Gastroesophageal sphincter (tissue), 3 donors: Measurements from ENCODE around the gene LONP2.

Experiments
- EP300 ChIP-seq: sonication (generic); formaldehyde crosslinking; IDR thresholded peaks from one replicate; pipeline ENCODE4 v1.6.1; 2017; ENCODE audit warnings: antibody characterized with exemption, mild to moderate bottlenecking
- TF ChIP-seq, protein P1 (sequence below), 4 experiments: fragments of 200-600 bp in 2 of 4; fragments of 450-650 bp in 2 of 4; sonication (generic) in 1 of 4; IDR thresholded peaks; one replicate each; pipeline ENCODE4 v1.5.1; 2017 to 2019; ENCODE audit warnings: antibody characterized with exemption in 4 of 4, mild to moderate bottlenecking in 2 of 4, moderate library complexity in 2 of 4

DNA sequence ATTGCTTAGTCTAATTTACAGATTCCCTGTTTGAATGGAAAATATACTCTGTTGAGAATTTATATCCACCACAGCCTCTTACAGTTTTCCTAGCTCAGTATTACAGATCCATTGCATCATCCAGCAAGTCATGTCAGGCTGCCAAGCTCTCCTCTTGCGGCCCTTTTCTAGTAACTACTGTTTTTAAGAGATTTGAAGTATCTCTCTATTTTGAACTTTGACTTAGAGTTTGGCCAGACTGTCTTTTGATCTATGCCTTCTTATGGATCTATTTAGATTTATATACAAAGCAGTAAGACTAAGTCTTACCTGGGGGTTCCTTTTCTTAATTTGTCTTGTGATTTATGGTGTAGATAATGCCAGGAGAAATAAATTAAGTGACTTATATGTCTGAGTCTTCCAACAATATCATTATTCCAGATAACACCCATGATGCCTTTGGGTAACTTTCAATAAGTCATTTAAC lies 56.3 kb downstream of the LONP2 start:
- TF ChIP-seq, protein P1, sequence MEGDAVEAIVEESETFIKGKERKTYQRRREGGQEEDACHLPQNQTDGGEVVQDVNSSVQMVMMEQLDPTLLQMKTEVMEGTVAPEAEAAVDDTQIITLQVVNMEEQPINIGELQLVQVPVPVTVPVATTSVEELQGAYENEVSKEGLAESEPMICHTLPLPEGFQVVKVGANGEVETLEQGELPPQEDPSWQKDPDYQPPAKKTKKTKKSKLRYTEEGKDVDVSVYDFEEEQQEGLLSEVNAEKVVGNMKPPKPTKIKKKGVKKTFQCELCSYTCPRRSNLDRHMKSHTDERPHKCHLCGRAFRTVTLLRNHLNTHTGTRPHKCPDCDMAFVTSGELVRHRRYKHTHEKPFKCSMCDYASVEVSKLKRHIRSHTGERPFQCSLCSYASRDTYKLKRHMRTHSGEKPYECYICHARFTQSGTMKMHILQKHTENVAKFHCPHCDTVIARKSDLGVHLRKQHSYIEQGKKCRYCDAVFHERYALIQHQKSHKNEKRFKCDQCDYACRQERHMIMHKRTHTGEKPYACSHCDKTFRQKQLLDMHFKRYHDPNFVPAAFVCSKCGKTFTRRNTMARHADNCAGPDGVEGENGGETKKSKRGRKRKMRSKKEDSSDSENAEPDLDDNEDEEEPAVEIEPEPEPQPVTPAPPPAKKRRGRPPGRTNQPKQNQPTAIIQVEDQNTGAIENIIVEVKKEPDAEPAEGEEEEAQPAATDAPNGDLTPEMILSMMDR (IDR thresholded peaks at IDR 0.05) = no peak
- no peak for TF ChIP-seq EP300
